GM21576 (cell line): ENCODE data around the gene TCEAL6.
"Not testable (repeated sequence)": the region's sequence is repeated elsewhere in the genome, so short reads cannot be mapped to it uniquely, and the experiment has no call there.

Source experiments
- ATAC-seq: cut with Tn5 transposase; IDR thresholded peaks from one replicate; pipeline ENCODE4 v1.9.1; 2021; ENCODE audit warnings: mild to moderate bottlenecking, moderate library complexity; ENCODE audit not compliant: unreplicated experiment

TCEAL6 gene

GRCh38 chrX:102142274-102142673 is at the start of gene TCEAL6:
Gene TCEAL6, minus strand, starts transcription at chrX:102142481.
- not testable (repeated sequence) for ATAC-seq

- no peak for ATAC-seq
Measured at GRCh38 chrX:102185967-102186720, 43.9 kb upstream of the TCEAL6 start.

- ATAC-seq, result peak; percentile 94
Measured at GRCh38 chrX:102155806-102156179, 13.5 kb upstream of the TCEAL6 start, which contains the start of gene BEX5. Gene BEX5, minus strand, starts transcription at chrX:102155977. Its CDS starts 1,712 bp downstream, at chrX:102154265.

GRCh38 chrX:102154900-102155805 is 12.9 kb upstream of the TCEAL6 start:
- ATAC-seq, result peak; percentile 43

GRCh38 chrX:102154218-102154860 is 12.1 kb upstream of the TCEAL6 start:
- ATAC-seq, result no peak

GRCh38 chrX:102141631-102142030 is 650 bp downstream of the TCEAL6 start:
- ATAC-seq, result not testable (repeated sequence)

GRCh38 chrX:102140876-102141275 is 1.4 kb downstream of the TCEAL6 start:
- not testable (repeated sequence) for ATAC-seq

- ATAC-seq, result no peak
Measured at GRCh38 chrX:102138064-102138463, 4.2 kb downstream of the TCEAL6 start.

- ATAC-seq, result no peak
Measured at GRCh38 chrX:102129473-102129872, 12.8 kb downstream of the TCEAL6 start.

- no peak for ATAC-seq
Measured at GRCh38 chrX:102126863-102127262, 15.4 kb downstream of the TCEAL6 start.

- not testable (repeated sequence) for ATAC-seq
Measured at GRCh38 chrX:102126080-102126818, 16.0 kb downstream of the TCEAL6 start.

- ATAC-seq, result not testable (repeated sequence)
Measured at GRCh38 chrX:102125436-102125835, 16.8 kb downstream of the TCEAL6 start, which contains the start of gene TCEAL2. Gene TCEAL2, plus strand, starts transcription at chrX:102125679. Its CDS starts 1,152 bp downstream, at chrX:102126831.

GRCh38 chrX:102125014-102125413 is 17.3 kb downstream of the TCEAL6 start:
- not testable (repeated sequence) for ATAC-seq

GRCh38 chrX:102115748-102116147 is 26.5 kb downstream of the TCEAL6 start:
- no peak for ATAC-seq

GRCh38 chrX:102113367-102113766 is 28.9 kb downstream of the TCEAL6 start:
- ATAC-seq, result no peak
